IMR-90 (cell line): ENCODE results near the gene DSCAM.

Experiments used
- CEBPB ChIP-seq: IDR thresholded peaks from 2 replicates; pipeline ENCODE4 v1.6.1; 2012; ENCODE audit warnings: low read depth, low read length, improper control_type of control experiment
- CHD1 ChIP-seq: IDR thresholded peaks from 2 replicates; pipeline ENCODE4 v1.6.1; 2012; ENCODE audit warnings: low read depth, low read length, improper control_type of control experiment
- MXI1 ChIP-seq: IDR thresholded peaks from 2 replicates; pipeline ENCODE4 v1.6.1; 2012; ENCODE audit warnings: low read depth, mild to moderate bottlenecking, low read length, moderate library complexity, borderline replicate concordance
- NFE2L2 ChIP-seq: fragments of 150-350 bp; IDR thresholded peaks from 2 replicates; pipeline ENCODE4 v1.6.1; 2016; ENCODE audit warnings: low read depth, mild to moderate bottlenecking, low read length
- POLR2A ChIP-seq: IDR thresholded peaks from 2 replicates; pipeline ENCODE4 v1.6.1; 2012; ENCODE audit warnings: mild to moderate bottlenecking, low read depth, low read length
- RCOR1 ChIP-seq: IDR thresholded peaks from 2 replicates; pipeline ENCODE4 v1.6.1; 2012; ENCODE audit warnings: mild to moderate bottlenecking, low read length, improper control_type of control experiment; ENCODE audit not compliant: insufficient replicate concordance
- RFX5 ChIP-seq: IDR thresholded peaks from 2 replicates; pipeline ENCODE4 v1.8.0; 2012; ENCODE audit warnings: low read depth, mild to moderate bottlenecking, low read length, moderate library complexity
- TF ChIP-seq, protein P1 (sequence below): conservative IDR thresholded peaks from 2 replicates; pipeline ENCODE4 v1.5.1; 2012; ENCODE audit warnings: mild to moderate bottlenecking, low read depth, low read length, improper control_type of control experiment
- TF ChIP-seq, protein P2 (sequence below): fragments of 150-350 bp; IDR thresholded peaks from 2 replicates; pipeline ENCODE4 v1.6.1; 2016; ENCODE audit warnings: low read depth, mild to moderate bottlenecking, low read length, moderate library complexity, borderline replicate concordance
- TF ChIP-seq, protein P3 (sequence below): fragments of 150-350 bp; IDR thresholded peaks from 2 replicates; pipeline ENCODE4 v1.6.1; 2017; ENCODE audit warnings: mild to moderate bottlenecking, antibody characterized with exemption, low read length, low read depth

DNA sequence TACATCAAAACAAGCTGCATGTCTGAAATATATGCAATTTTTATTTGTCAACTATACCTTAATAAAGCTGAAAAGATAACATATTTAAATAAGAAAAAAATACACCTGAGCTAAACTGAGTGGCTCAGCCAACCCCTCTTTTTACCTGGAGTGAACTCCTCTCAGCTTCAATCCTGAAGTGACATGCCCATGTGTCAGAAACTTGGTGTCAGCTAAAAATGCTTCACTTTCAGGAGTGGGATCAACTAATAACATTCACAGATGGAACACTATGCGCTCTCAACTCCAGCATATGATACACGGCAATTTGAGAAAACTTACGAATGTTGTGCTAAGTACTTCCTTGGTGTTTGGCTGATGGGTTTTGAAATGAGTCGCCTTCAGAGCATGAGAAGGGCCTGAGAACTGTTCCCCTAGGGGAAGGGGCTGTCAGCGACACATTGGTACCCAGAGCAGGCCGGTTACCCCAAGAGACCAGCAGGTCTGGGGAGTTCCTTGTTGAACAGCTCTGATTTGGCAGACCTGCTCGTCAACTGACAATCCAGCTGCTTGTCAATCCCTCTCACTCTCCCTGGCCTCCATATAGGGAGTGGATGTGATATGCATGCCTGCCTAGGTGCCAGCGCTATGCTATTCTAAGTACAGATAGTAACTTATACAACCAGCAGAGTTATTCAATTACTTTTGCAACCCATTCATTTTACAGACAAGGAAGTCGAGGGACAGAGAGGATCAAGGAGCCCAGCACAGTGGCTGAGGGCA, 712.0 kb downstream of the DSCAM start:
- TF ChIP-seq, protein P1, sequence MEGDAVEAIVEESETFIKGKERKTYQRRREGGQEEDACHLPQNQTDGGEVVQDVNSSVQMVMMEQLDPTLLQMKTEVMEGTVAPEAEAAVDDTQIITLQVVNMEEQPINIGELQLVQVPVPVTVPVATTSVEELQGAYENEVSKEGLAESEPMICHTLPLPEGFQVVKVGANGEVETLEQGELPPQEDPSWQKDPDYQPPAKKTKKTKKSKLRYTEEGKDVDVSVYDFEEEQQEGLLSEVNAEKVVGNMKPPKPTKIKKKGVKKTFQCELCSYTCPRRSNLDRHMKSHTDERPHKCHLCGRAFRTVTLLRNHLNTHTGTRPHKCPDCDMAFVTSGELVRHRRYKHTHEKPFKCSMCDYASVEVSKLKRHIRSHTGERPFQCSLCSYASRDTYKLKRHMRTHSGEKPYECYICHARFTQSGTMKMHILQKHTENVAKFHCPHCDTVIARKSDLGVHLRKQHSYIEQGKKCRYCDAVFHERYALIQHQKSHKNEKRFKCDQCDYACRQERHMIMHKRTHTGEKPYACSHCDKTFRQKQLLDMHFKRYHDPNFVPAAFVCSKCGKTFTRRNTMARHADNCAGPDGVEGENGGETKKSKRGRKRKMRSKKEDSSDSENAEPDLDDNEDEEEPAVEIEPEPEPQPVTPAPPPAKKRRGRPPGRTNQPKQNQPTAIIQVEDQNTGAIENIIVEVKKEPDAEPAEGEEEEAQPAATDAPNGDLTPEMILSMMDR, result no peak
- no peak for TF ChIP-seq POLR2A
- TF ChIP-seq, protein P2, sequence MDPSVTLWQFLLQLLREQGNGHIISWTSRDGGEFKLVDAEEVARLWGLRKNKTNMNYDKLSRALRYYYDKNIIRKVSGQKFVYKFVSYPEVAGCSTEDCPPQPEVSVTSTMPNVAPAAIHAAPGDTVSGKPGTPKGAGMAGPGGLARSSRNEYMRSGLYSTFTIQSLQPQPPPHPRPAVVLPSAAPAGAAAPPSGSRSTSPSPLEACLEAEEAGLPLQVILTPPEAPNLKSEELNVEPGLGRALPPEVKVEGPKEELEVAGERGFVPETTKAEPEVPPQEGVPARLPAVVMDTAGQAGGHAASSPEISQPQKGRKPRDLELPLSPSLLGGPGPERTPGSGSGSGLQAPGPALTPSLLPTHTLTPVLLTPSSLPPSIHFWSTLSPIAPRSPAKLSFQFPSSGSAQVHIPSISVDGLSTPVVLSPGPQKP, result no peak
- no peak for TF ChIP-seq MXI1
- TF ChIP-seq RCOR1, result no peak
- TF ChIP-seq, protein P3, sequence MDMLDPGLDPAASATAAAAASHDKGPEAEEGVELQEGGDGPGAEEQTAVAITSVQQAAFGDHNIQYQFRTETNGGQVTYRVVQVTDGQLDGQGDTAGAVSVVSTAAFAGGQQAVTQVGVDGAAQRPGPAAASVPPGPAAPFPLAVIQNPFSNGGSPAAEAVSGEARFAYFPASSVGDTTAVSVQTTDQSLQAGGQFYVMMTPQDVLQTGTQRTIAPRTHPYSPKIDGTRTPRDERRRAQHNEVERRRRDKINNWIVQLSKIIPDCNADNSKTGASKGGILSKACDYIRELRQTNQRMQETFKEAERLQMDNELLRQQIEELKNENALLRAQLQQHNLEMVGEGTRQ, result no peak
- no peak for TF ChIP-seq CHD1
- TF ChIP-seq RFX5, result no peak
- TF ChIP-seq NFE2L2, result no peak
- TF ChIP-seq CEBPB, result no peak
